Left ventricle myocardium inferior (tissue), 1 donor: ENCODE data around the gene TRIO. TPM values are rescaled to one million over a fixed set of nuclear protein-coding genes. Genes with fewer than 3 reads are reported as not detected.

Experiments used
- DNase-seq: peaks from one replicate; pipeline ENCODE4 v3.0.0-alpha.2; 2020
- H3K27ac ChIP-seq: fragments of 200-600 bp; replicated peaks from 2 replicates; pipeline ENCODE4 v1.8.0; 2021
- H3K27me3 ChIP-seq: fragments of 200-600 bp; 2 replicates; pipeline ENCODE4 v1.8.0; 2021; ENCODE audit warnings: low read depth
- H3K36me3 ChIP-seq: fragments of 200-600 bp; 2 replicates; pipeline ENCODE4 v1.8.0; 2021
- H3K4me1 ChIP-seq: fragments of 200-600 bp; 2 replicates; pipeline ENCODE4 v1.8.0; 2021
- H3K4me3 ChIP-seq: fragments of 200-600 bp; 2 replicates; pipeline ENCODE4 v1.8.0; 2021; ENCODE audit warnings: mild to moderate bottlenecking, moderate library complexity
- H3K9me3 ChIP-seq: fragments of 200-600 bp; replicated peaks from 2 replicates; pipeline ENCODE4 v1.8.0; 2021
- CTCF ChIP-seq: fragments of 200-600 bp; IDR thresholded peaks from 2 replicates; pipeline ENCODE4 v1.8.0; 2021; ENCODE audit warnings: antibody characterized with exemption, mild to moderate bottlenecking, borderline replicate concordance
- intact Hi-C: fragments of 100-400 bp; cut with micrococcal nuclease; formaldehyde crosslinking; loops from one replicate; pipeline ENCODE4 v1.11.0; 2022
- total RNA-seq: library from RNA; stranded (reverse); fragmentation: NEBNext Ultra II Directional; extraction: Animal tissue kit (Norgen Biotek cat#: 25700); gene quantifications from one replicate; pipeline ENCODE4 v1.2.1, GENCODE V29; 2021
- donor health status: DM: no; HTN: yes; CAD: no; lungs with severe emphysema.

Gene TRIO
- total RNA-seq, 1 donor from 2014 or later, result 52.8 TPM

- DNase-seq, result no peak
- Histone ChIP-seq H3K9me3 (no peaks in the 10 kb centered on the region), H3K36me3 (no peaks in the 10 kb centered on the region), H3K4me1 (peaks cover 78% of the 10 kb centered on the region), H3K4me3 (no peak overlapping the region), H3K27me3 (no peaks in the 10 kb centered on the region), H3K27ac (no peak overlapping the region)
- TF ChIP-seq CTCF, result no peak
- intact Hi-C loops, result no loop called here
Measured at GRCh38 chr5:14239404-14239803, 96.3 kb downstream of the TRIO start.

DNA sequence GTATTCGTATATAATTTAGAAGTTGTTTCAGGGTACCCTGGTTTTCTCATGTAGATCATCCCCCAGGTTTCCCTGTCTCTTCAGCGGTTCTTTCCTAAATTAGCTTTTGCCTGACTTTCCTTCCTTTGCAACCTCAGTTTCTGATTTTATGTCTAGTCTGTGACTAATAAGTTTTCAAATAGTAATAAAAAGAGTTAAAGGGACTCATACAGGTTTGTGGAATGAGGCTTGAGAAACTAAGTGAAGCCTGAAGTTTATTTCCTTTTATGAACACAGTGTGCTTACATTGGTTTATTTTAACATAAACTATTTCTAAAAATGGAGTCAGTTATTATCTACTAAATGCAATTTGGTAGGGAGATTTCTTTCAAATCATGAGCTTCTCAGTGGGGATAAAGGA lies 96.8 kb downstream of the TRIO start:
- no peaks in the 10 kb centered on the region for H3K9me3 ChIP-seq
- H3K4me1 ChIP-seq, result peaks cover 81% of the 10 kb centered on the region
- no peak for DNase-seq
- intact Hi-C loops, result no loop called here
- no peak overlapping the region for H3K4me3 ChIP-seq
- no peak for TF ChIP-seq CTCF
- no peaks in the 10 kb centered on the region for H3K27me3 ChIP-seq
- no peaks in the 10 kb centered on the region for H3K36me3 ChIP-seq
- no peak overlapping the region for H3K27ac ChIP-seq

- Histone ChIP-seq H3K27ac (no peak overlapping the region), H3K4me3 (no peak overlapping the region), H3K27me3 (no peaks in the 10 kb centered on the region), H3K9me3 (no peaks in the 10 kb centered on the region), H3K4me1 (peaks cover 85% of the 10 kb centered on the region), H3K36me3 (no peaks in the 10 kb centered on the region)
- intact Hi-C loops, result no loop called here
- no peak for TF ChIP-seq CTCF
- DNase-seq, result no peak
Measured at GRCh38 chr5:14240359-14240758, 97.2 kb downstream of the TRIO start.

- no peak overlapping the region for H3K27ac ChIP-seq
- H3K4me3 ChIP-seq, result no peak overlapping the region
- H3K4me1 ChIP-seq, result peaks cover 93% of the 10 kb centered on the region
- intact Hi-C loops, result no loop called here
- DNase-seq, result no peak
- H3K36me3 ChIP-seq, result no peaks in the 10 kb centered on the region
- no peak for TF ChIP-seq CTCF
- no peaks in the 10 kb centered on the region for H3K9me3 ChIP-seq
- no peaks in the 10 kb centered on the region for H3K27me3 ChIP-seq
Measured at GRCh38 chr5:14241141-14241540, 98.0 kb downstream of the TRIO start.

- Histone ChIP-seq H3K27ac (peak overlapping the region; percentile 50), H3K4me3 (no peak overlapping the region), H3K4me1 (peaks cover 99% of the 10 kb centered on the region), H3K36me3 (no peaks in the 10 kb centered on the region), H3K27me3 (no peaks in the 10 kb centered on the region), H3K9me3 (no peaks in the 10 kb centered on the region)
- intact Hi-C loops, result no loop called here
- TF ChIP-seq CTCF, result no peak
- no peak for DNase-seq
Measured at GRCh38 chr5:14242447-14242846, 99.3 kb downstream of the TRIO start.
